Activated naive CD4-positive, alpha-beta T cell treated with anti-CD3 and anti-CD28 coated beads, Interleukin-2, amount 10 ng/mL, durations not matched to agents 5 hours and 36 hours (primary cell): ENCODE data around the gene PCDH18. TPM values are rescaled to one million over a fixed set of nuclear protein-coding genes. Genes with fewer than 3 reads are reported as not detected.

ENCODE experiments used
- total RNA-seq, 2 experiments: library from RNA; stranded (reverse); gene quantifications; one replicate each; pipeline ENCODE4 v1.2.3, GENCODE V29; 2021

Gene PCDH18
- total RNA-seq = under 1 TPM; 0.08 to 0.10 TPM

DNA sequence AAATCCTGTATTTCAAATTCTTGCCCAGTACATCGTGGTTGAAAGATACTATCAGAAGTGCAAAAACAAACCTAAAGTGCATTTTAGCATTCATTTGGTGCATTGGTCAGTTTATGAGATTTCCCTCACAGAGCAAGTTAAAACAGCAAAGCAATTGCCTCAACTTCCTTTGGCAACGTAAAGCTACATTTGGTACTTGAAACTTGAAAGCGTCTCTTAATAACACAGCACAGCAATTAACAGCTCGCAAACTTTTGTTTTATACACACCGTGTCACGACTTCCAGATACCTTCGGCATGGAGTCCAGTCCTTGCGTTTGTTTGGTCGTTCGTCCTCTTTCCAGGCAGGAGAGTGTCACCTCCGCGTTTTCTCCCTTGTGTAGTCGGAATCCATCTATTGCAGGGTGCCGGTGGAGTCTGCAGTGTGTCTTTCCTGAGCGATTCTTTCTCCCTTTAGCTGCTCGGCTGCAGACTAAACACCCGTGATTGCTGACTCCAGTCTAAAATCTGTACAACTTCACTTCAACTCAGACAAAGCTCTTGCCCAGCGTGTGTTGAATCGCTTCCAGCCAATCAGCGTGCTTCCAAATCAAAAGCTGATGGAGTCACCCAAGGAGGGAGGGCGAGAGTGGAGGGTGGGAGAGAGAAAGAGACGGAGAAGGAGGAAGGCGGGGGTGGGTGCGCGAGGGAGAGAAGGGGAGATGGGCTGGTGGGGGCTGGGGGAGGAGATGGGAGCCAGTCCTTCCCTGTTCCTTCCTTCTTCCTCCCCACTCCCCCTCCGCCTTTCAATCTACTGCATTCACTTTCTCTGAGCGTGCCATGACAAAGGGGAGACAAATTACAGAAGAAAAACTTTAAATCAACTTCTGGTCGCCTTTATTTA lies at the start of gene PCDH18:
TSS of gene PCDH18 (minus strand) at position 509 of the 883 bp plus-strand sequence. CDS start at position 103, 406 bp downstream.

